Heart right ventricle (tissue), 16 donors: ENCODE data around the gene MAML2. TPM values are rescaled to one million over a fixed set of nuclear protein-coding genes. Genes with fewer than 3 reads are reported as not detected.

Experiments used
- ATAC-seq, 8 donors: fragments of 200-7000 bp; cut with Tn5 transposase; one replicate each; pipeline ENCODE4 v1.9.1; 2020; ENCODE audit warnings: mild to moderate bottlenecking in 8 of 8, moderate library complexity in 8 of 8, moderate number of reproducible peaks in 1 of 8
- DNase-seq, 2 donors: peaks; one replicate each; pipeline ENCODE4 v3.0.0-alpha.2; 2020
- H3K27ac ChIP-seq, 10 donors: fragments of 200-600 bp; sonication (generic) in 2 of 10; one replicate each; pipeline versions ENCODE4 v1.5.0 to v1.8.0; 2020 to 2022; ENCODE audit warnings: mild to moderate bottlenecking in 3 of 10
- H3K27me3 ChIP-seq, 7 donors: fragments of 200-600 bp; one replicate each; pipeline ENCODE4 v1.8.0; 2021 to 2022; ENCODE audit warnings: mild to moderate bottlenecking in 2 of 7
- H3K36me3 ChIP-seq, 9 donors: fragments of 200-600 bp; sonication (generic) in 1 of 9; one replicate each; pipeline versions ENCODE4 v1.5.0 to v1.8.0; 2020 to 2022; ENCODE audit warnings: mild to moderate bottlenecking in 2 of 9
- H3K4me1 ChIP-seq, 9 donors: fragments of 200-600 bp; sonication (generic) in 1 of 9; one replicate each; pipeline versions ENCODE4 v1.5.0 to v1.8.0; 2020 to 2022; ENCODE audit warnings: mild to moderate bottlenecking in 4 of 9
- H3K4me3 ChIP-seq, 10 donors: fragments of 200-600 bp; sonication (generic) in 2 of 10; one replicate each; pipeline versions ENCODE4 v1.5.0 to v1.8.0; 2020 to 2022; ENCODE audit warnings: mild to moderate bottlenecking in 7 of 10, moderate library complexity in 2 of 10
- H3K9me3 ChIP-seq, 11 donors: fragments of 200-600 bp in 10 of 11; sonication (generic) in 2 of 11; one replicate each; pipeline versions ENCODE4 v1.5.0 to v1.8.0; 2013 to 2022; ENCODE audit warnings: mild to moderate bottlenecking in 2 of 11, control low read depth in 1 of 11, moderate library complexity in 1 of 11
- WGBS, 2 donors: extraction: QIAGEN DNeasy Blood & Tissue Kit; methylation state at CpG; one replicate each; pipeline ENCODE4 v1.1.7; 2013; ENCODE audit warnings: inconsistent platforms in 1 of 2; 5-methylcytosine and 5-hydroxymethylcytosine counted together
- intact Hi-C, 10 donors: fragments of 100-400 bp; cut with DNase I; formaldehyde crosslinking; loops; one replicate each; pipeline versions ENCODE4 v1.11.1 to v1.14.2; 2022
- polyA plus RNA-seq, 2 donors: library from polyadenylated mRNA; stranded (reverse); fragments of 200-250 nt; gene quantifications; one replicate each; pipeline ENCODE4 v1.2.3, GENCODE V29; 2013
- total RNA-seq, 10 donors: library from RNA; stranded (reverse); fragmentation: NEBNext Ultra II Directional in 3 of 10; extraction: Animal tissue kit (Norgen Biotek cat#: 25700) in 3 of 10; gene quantifications; one replicate each; pipeline versions ENCODE4 v1.2.1 to v1.2.4, GENCODE V29; 2021 to 2023
- TF ChIP-seq, protein P1 (sequence below), 9 donors: fragments of 200-600 bp; sonication (generic) in 2 of 9; IDR thresholded peaks; one replicate each; pipeline versions ENCODE4 v1.5.0 to v1.8.0; 2021 to 2022; ENCODE audit warnings: antibody characterized with exemption in 9 of 9, mild to moderate bottlenecking in 5 of 9, moderate library complexity in 1 of 9
- donor health status: Arrhythmogenic right ventricular cardiomyopathy.
- donor health status: ischemic (EF 13 %, LVEDD 7.1; RV severe dilation, severe dysfunction).
- donor health status: healthy with polysubstance abuse.
- donor health status: DM: no; HTN: yes; CAD: no.
- donor health status: DM: no; HTN: no; CAD: no.
- donor health status: ischemic (EF 25% LVEDD 6.9; RV normal size, moderate dysfunction).
- donor health status: ischemic (EF 25% LVEDD 5.7; RV mildly dilated, moderate dysfunction).
- donor health status: healthy.
- donor health status: DM: yes; HTN: yes; CAD: no.
- donor health status: Ischemic cardiomyopathy.
- donor health status: ischemic (EF 35%, LVEDD 5.7; RV mildly dilated, moderate dysfunction).
- donor health status: nonischemic (EF 11% LVEDD 7.7; RV severe dilation, severe dysfunction).
- donor health status: DM: yes; HTN: yes; CAD: no.
- donor health status: PGD.
- donor health status: ischemic (EF 29% LVEDD 5.4; RV normal size, mild dysfunction).
- donor health status: nonischemic (EF 23%, LVEDD 6.1; RV moderate dilation, normal function).

Gene MAML2
- total and polyA plus RNA-seq, 12 donors: 1.3 to 6.1 (median 4.1) TPM

GRCh38 chr11:96101146-96101545 is 241.8 kb downstream of the MAML2 start:
- H3K4me1 ChIP-seq: peaks cover 0 to 50% (median 33%) of the 10 kb centered on the region in 9 donors

DNA sequence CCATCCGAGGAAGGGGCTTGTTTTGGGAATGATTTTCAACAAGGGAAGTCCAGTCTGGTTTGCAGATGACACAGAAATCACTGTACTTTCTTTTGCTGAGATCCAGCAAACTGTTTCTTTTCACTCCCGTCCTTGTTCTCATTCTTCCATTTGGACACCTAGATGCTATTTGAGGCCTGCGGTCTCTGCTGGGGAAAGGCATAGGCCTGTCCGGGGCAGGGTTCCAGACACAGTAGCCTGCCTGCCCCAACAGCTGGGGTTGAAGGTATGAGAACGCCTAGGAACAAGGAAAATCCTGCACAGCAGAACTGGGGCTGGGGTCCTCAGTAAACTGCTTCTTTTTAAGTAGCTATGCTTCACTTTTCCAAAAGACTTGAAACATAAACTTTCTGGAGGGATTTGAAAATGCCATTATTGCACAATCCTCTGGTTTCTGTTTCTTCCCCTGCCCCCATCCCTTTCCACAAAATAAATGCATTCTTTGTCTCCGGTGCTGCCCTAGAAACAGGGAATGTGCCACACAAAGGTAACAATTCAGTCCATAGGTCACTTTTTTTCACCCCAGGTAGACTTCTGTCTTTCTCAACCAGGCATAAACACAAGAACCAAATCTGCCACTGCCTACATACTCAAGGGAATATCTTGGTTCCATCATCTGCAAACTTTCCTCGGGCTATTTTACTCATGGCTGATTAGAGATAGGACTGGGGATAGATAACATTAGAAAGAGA is 244.3 kb downstream of the MAML2 start:
- TF ChIP-seq, protein P1, sequence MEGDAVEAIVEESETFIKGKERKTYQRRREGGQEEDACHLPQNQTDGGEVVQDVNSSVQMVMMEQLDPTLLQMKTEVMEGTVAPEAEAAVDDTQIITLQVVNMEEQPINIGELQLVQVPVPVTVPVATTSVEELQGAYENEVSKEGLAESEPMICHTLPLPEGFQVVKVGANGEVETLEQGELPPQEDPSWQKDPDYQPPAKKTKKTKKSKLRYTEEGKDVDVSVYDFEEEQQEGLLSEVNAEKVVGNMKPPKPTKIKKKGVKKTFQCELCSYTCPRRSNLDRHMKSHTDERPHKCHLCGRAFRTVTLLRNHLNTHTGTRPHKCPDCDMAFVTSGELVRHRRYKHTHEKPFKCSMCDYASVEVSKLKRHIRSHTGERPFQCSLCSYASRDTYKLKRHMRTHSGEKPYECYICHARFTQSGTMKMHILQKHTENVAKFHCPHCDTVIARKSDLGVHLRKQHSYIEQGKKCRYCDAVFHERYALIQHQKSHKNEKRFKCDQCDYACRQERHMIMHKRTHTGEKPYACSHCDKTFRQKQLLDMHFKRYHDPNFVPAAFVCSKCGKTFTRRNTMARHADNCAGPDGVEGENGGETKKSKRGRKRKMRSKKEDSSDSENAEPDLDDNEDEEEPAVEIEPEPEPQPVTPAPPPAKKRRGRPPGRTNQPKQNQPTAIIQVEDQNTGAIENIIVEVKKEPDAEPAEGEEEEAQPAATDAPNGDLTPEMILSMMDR (IDR thresholded peaks at IDR 0.05): no peak
- H3K4me3 ChIP-seq: no peak overlapping the region
- no peaks in the 10 kb centered on the region for H3K27me3 ChIP-seq
- H3K36me3 ChIP-seq: no peaks in the 10 kb centered on the region
- DNase-seq (no peak), ATAC-seq (peak in 5 of 8 donors; percentile 19 to 42 (median 41))
- intact Hi-C loops: no loop called here
- WGBS, 2 donors: 65 to 66% methylated on average over 7 of the region's 7 CpGs
- H3K9me3 ChIP-seq: no peaks in the 10 kb centered on the region
- H3K4me1 ChIP-seq: peaks cover 0 to 40% (median 20%) of the 10 kb centered on the region in 9 donors
- H3K27ac ChIP-seq: peak overlapping the region; percentile 9 to 74 (median 42)

More at GRCh38 chr11:96101146-96101545, 241.8 kb downstream of the MAML2 start:
- intact Hi-C loops: no loop called here
- no peak for ATAC-seq
- DNase-seq: no peak
- Histone ChIP-seq H3K27ac (no peak overlapping the region), H3K9me3 (no peaks in the 10 kb centered on the region), H3K4me3 (no peak overlapping the region), H3K27me3 (no peaks in the 10 kb centered on the region), H3K36me3 (no peaks in the 10 kb centered on the region)
- TF ChIP-seq, protein P1 (IDR thresholded peaks at IDR 0.05): no peak
- WGBS, 2 donors: 81 to 86% methylated on average over 4 of the region's 4 CpGs

DNA sequence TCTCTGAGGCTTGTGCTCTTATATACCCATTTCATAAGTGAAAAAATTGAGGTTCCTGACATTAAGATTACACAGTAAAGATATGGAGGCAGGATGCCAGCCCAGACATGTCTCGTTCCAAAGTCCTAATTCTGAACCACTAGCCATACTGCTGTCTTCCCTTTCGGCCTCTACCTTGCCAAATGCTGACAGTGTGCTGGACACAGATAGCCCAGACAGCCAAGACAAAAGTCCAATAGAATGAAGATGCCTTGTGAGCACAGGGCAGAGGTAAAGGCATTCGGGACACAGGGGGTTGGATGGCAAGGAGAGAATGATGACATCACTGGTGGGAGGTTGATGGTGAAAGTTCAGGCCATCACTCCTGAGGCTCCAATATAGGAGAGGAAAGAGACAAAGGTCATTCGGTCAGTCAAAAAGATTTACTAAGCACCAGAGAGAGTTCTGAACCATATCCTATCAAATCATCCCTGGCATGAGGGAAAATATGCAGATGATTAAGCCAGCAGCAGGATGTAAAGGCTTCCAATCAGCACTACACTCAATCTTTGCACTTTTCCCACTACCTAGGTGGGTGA is 245.1 kb downstream of the MAML2 start:
- Histone ChIP-seq H3K4me1 (peaks cover 0 to 36% (median 15%) of the 10 kb centered on the region in 9 donors), H3K36me3 (peaks cover 0 to 3% (median 0%) of the 10 kb centered on the region in 9 donors), H3K27me3 (no peaks in the 10 kb centered on the region), H3K9me3 (no peaks in the 10 kb centered on the region), H3K27ac (peak overlapping the region in 7 of 10 donors; percentile 36 to 74 (median 47)), H3K4me3 (no peak overlapping the region)
- ATAC-seq: peak in 3 of 8 donors; percentile 17 to 36 (median 31)
- DNase-seq: no peak
- intact Hi-C loops: no loop called here
- TF ChIP-seq, protein P1 (IDR thresholded peaks at IDR 0.05): no peak
- WGBS, 2 donors: 68 to 85% methylated on average over 4 of the region's 4 CpGs

GRCh38 chr11:96096360-96096759 is 246.6 kb downstream of the MAML2 start:
- DNase-seq: no peak
- no peaks in the 10 kb centered on the region for H3K9me3 ChIP-seq
- ATAC-seq: no peak
- no peak overlapping the region for H3K4me3 ChIP-seq
- WGBS, 2 donors: 88 to 91% methylated on average over 4 of the region's 4 CpGs
- TF ChIP-seq, protein P1 (IDR thresholded peaks at IDR 0.05): no peak
- intact Hi-C loops: no loop called here
- no peaks in the 10 kb centered on the region for H3K27me3 ChIP-seq
- no peak overlapping the region for H3K27ac ChIP-seq
- peaks cover 0 to 32% (median 13%) of the 10 kb centered on the region in 9 donors for H3K4me1 ChIP-seq
- H3K36me3 ChIP-seq: peaks cover 0 to 15% (median 0%) of the 10 kb centered on the region in 9 donors
